CD8-positive, alpha-beta memory T cell (primary cell): Measurements from ENCODE around the gene FUT6. TPM values are rescaled to one million over a fixed set of nuclear protein-coding genes. Genes with fewer than 3 reads are reported as not detected.

Source experiments
- CTCF ChIA-PET: fragments of 350-600 bp; sonication (Branson Sonifier 250); formaldehyde crosslinking; loops from one replicate; lab custom pipeline; 2021; ENCODE audit warnings: antibody characterized with exemption; lab: Charles Lee
- POLR2A ChIA-PET: fragments of 350-600 bp; sonication (Branson Sonifier 250); formaldehyde crosslinking; loops from one replicate; lab custom pipeline; 2021; ENCODE audit warnings: antibody characterized with exemption; lab: Charles Lee
- DNase-seq, 5 donors: peaks; one replicate each; pipeline versions ENCODE4 v3.0.0 to v3.0.0-alpha.2; 2020 to 2022; ENCODE audit warnings: mixed read lengths in 1 of 5
- H3K27ac ChIP-seq: one replicate; pipeline ENCODE4 v1.7.0; 2013; ENCODE audit warnings: low read depth, mild to moderate bottlenecking, low read length, moderate library complexity
- H3K27me3 ChIP-seq: 2 replicates; pipeline ENCODE4 v1.7.0; 2013; ENCODE audit warnings: low read length, mild to moderate bottlenecking; ENCODE audit not compliant: insufficient read depth, poor library complexity, severe bottlenecking
- H3K36me3 ChIP-seq: 2 replicates; pipeline ENCODE4 v1.7.0; 2013; ENCODE audit warnings: mild to moderate bottlenecking, low read length, moderate library complexity; ENCODE audit not compliant: insufficient read depth
- H3K4me1 ChIP-seq: 2 replicates; pipeline ENCODE4 v1.7.0; 2013; ENCODE audit warnings: mild to moderate bottlenecking, low read length, moderate library complexity; ENCODE audit not compliant: insufficient read depth
- H3K4me3 ChIP-seq: 2 replicates; pipeline ENCODE4 v1.7.0; 2013; ENCODE audit warnings: mild to moderate bottlenecking, low read length
- H3K9me3 ChIP-seq: 2 replicates; pipeline ENCODE4 v1.7.0; 2013; ENCODE audit warnings: mild to moderate bottlenecking, low read length
- H3K27ac Mint-ChIP-seq, 8 donors: one replicate each; pipeline ENCODE4 v1.8.0; 2020 to 2021; ENCODE audit warnings: mixed read lengths in 8 of 8, mild to moderate bottlenecking in 6 of 8, inconsistent platforms in 3 of 8, moderate library complexity in 3 of 8
- H3K27me3 Mint-ChIP-seq, 2 donors: one replicate each; pipeline ENCODE4 v1.8.0; 2020 to 2021; ENCODE audit warnings: mixed read lengths in 2 of 2, mild to moderate bottlenecking in 1 of 2, moderate library complexity in 1 of 2
- H3K36me3 Mint-ChIP-seq, 3 donors: one replicate each; pipeline ENCODE4 v1.8.0; 2020 to 2021; ENCODE audit warnings: mixed read lengths in 3 of 3, inconsistent platforms in 1 of 3, mild to moderate bottlenecking in 1 of 3
- H3K4me1 Mint-ChIP-seq, 3 donors: one replicate each; pipeline ENCODE4 v1.8.0; 2020 to 2021; ENCODE audit warnings: mixed read lengths in 3 of 3, inconsistent platforms in 1 of 3, mild to moderate bottlenecking in 1 of 3
- H3K4me3 Mint-ChIP-seq, 7 donors: one replicate each; pipeline ENCODE4 v1.8.0; 2020 to 2021; ENCODE audit warnings: mixed read lengths in 7 of 7, mild to moderate bottlenecking in 6 of 7, moderate library complexity in 4 of 7, inconsistent platforms in 2 of 7
- H3K9me3 Mint-ChIP-seq, 5 donors: one replicate each; pipeline ENCODE4 v1.8.0; 2020 to 2022; ENCODE audit warnings: mixed read lengths in 5 of 5, mild to moderate bottlenecking in 3 of 5, moderate library complexity in 2 of 5, inconsistent platforms in 1 of 5
- polyA plus RNA-seq: library from polyadenylated mRNA; unstranded; fragments of 300-500 nt; fragmentation: Illumina TruSeq; gene quantifications from one replicate; pipeline ENCODE4 v1.2.3, GENCODE V29; 2021
- total RNA-seq, 2 experiments: library from RNA; stranded (reverse); gene quantifications; one replicate each; pipeline ENCODE4 v1.2.3, GENCODE V29; 2021

Gene FUT6
- total and polyA plus RNA-seq, 3 experiments from 2014 or later, result not detected

- ChIA-PET CTCF (interaction anchor here (1.8 kb wide), 1 partner anchor 18 kb away, joined by 6 read pairs; no protein-coding TSS in a partner anchor), POLR2A (no interaction called here)
- Histone ChIP-seq H3K4me3 (no peak overlapping the region), H3K4me1 (peaks cover 3% of the 10 kb centered on the region), H3K9me3 (no peaks in the 10 kb centered on the region), H3K36me3 (no peaks in the 10 kb centered on the region), H3K27me3 (no peaks in the 10 kb centered on the region), H3K27ac (no peak overlapping the region)
- Mint-ChIP-seq H3K4me1 (peaks cover 0 to 2% (median 0%) of the 10 kb centered on the region in 3 donors), H3K36me3 (no peaks in the 10 kb centered on the region), H3K27me3 (peaks cover 3 to 12% of the 10 kb centered on the region in 2 donors), H3K27ac (peak overlapping the region in 1 of 8 donors; percentile 4), H3K9me3 (no peaks in the 10 kb centered on the region), H3K4me3 (peak overlapping the region in 1 of 7 donors; percentile 63)
- no peak for DNase-seq
Observed at GRCh38 chr19:5821521-5822180, 17.9 kb downstream of the FUT6 start.

GRCh38 chr19:5820785-5821184 is 18.7 kb downstream of the FUT6 start:
- H3K4me1 ChIP-seq, result no peaks in the 10 kb centered on the region
- H3K9me3 ChIP-seq, result no peaks in the 10 kb centered on the region
- no peaks in the 10 kb centered on the region for H3K36me3 ChIP-seq
- Mint-ChIP-seq H3K4me3 (no peak overlapping the region), H3K9me3 (no peaks in the 10 kb centered on the region), H3K27me3 (peaks cover 3 to 15% of the 10 kb centered on the region in 2 donors), H3K36me3 (no peaks in the 10 kb centered on the region), H3K4me1 (no peaks in the 10 kb centered on the region), H3K27ac (no peak overlapping the region)
- H3K27me3 ChIP-seq, result no peaks in the 10 kb centered on the region
- POLR2A ChIA-PET, result no interaction called here
- CTCF ChIA-PET, result interaction anchor here (1.8 kb wide), 1 partner anchor 17 kb away, joined by 6 read pairs; no protein-coding TSS in a partner anchor
- no peak overlapping the region for H3K4me3 ChIP-seq
- no peak overlapping the region for H3K27ac ChIP-seq
- DNase-seq, result no peak

GRCh38 chr19:5818594-5818993 is 20.9 kb downstream of the FUT6 start:
- POLR2A ChIA-PET, result interaction anchor here (0.6 kb wide), 1 partner anchor 10 kb away, joined by 3 read pairs; no protein-coding TSS in a partner anchor
- Mint-ChIP-seq H3K9me3 (no peaks in the 10 kb centered on the region), H3K4me1 (no peaks in the 10 kb centered on the region), H3K27me3 (peaks cover 3 to 15% of the 10 kb centered on the region in 2 donors), H3K4me3 (no peak overlapping the region), H3K27ac (no peak overlapping the region), H3K36me3 (no peaks in the 10 kb centered on the region)
- Histone ChIP-seq H3K4me1 (no peaks in the 10 kb centered on the region), H3K36me3 (no peaks in the 10 kb centered on the region), H3K27me3 (no peaks in the 10 kb centered on the region), H3K27ac (no peak overlapping the region), H3K9me3 (no peaks in the 10 kb centered on the region), H3K4me3 (no peak overlapping the region)
- no peak for DNase-seq
- CTCF ChIA-PET, result interaction anchor here (1.3 kb wide), 1 partner anchor 12 kb away, joined by 3 read pairs; no protein-coding TSS in a partner anchor

GRCh38 chr19:5817218-5817617 is 22.3 kb downstream of the FUT6 start:
- Mint-ChIP-seq H3K9me3 (no peaks in the 10 kb centered on the region), H3K27me3 (peaks cover 3 to 10% of the 10 kb centered on the region in 2 donors), H3K27ac (peak overlapping the region in 1 of 8 donors; percentile 73), H3K4me3 (no peak overlapping the region), H3K36me3 (no peaks in the 10 kb centered on the region), H3K4me1 (no peaks in the 10 kb centered on the region)
- H3K27me3 ChIP-seq, result no peaks in the 10 kb centered on the region
- DNase-seq, result no peak
- H3K27ac ChIP-seq, result no peak overlapping the region
- POLR2A ChIA-PET, result no interaction called here
- no peak overlapping the region for H3K4me3 ChIP-seq
- CTCF ChIA-PET, result no interaction called here
- H3K36me3 ChIP-seq, result no peaks in the 10 kb centered on the region
- H3K9me3 ChIP-seq, result no peaks in the 10 kb centered on the region
- H3K4me1 ChIP-seq, result no peaks in the 10 kb centered on the region

- no peak for DNase-seq
- Histone ChIP-seq H3K4me3 (no peak overlapping the region), H3K27me3 (no peaks in the 10 kb centered on the region), H3K36me3 (no peaks in the 10 kb centered on the region), H3K9me3 (no peaks in the 10 kb centered on the region), H3K27ac (no peak overlapping the region), H3K4me1 (no peaks in the 10 kb centered on the region)
- H3K27ac Mint-ChIP-seq, result no peak overlapping the region
- H3K4me1 Mint-ChIP-seq, result no peaks in the 10 kb centered on the region
- H3K36me3 Mint-ChIP-seq, result no peaks in the 10 kb centered on the region
- POLR2A ChIA-PET, result no interaction called here
- H3K27me3 Mint-ChIP-seq, result peaks cover 0 to 7% of the 10 kb centered on the region in 2 donors
- no peak overlapping the region for H3K4me3 Mint-ChIP-seq
- CTCF ChIA-PET, result no interaction called here
- no peaks in the 10 kb centered on the region for H3K9me3 Mint-ChIP-seq
Observed at GRCh38 chr19:5814852-5815246, 24.7 kb downstream of the FUT6 start.

- no peaks in the 10 kb centered on the region for H3K4me1 ChIP-seq
- no peak overlapping the region for H3K4me3 ChIP-seq
- H3K36me3 ChIP-seq, result no peaks in the 10 kb centered on the region
- Mint-ChIP-seq H3K4me1 (no peaks in the 10 kb centered on the region), H3K4me3 (no peak overlapping the region), H3K27me3 (peaks cover 0 to 9% of the 10 kb centered on the region in 2 donors), H3K9me3 (no peaks in the 10 kb centered on the region), H3K36me3 (no peaks in the 10 kb centered on the region), H3K27ac (no peak overlapping the region)
- no peaks in the 10 kb centered on the region for H3K9me3 ChIP-seq
- ChIA-PET CTCF (no interaction called here), POLR2A (no interaction called here)
- no peak for DNase-seq
- no peak overlapping the region for H3K27ac ChIP-seq
- no peaks in the 10 kb centered on the region for H3K27me3 ChIP-seq
Observed at GRCh38 chr19:5814123-5814851, 25.2 kb downstream of the FUT6 start.

GRCh38 chr19:5811117-5811516 is 28.4 kb downstream of the FUT6 start:
- H3K27me3 Mint-ChIP-seq, result peaks cover 0 to 4% of the 10 kb centered on the region in 2 donors
- no peaks in the 10 kb centered on the region for H3K9me3 Mint-ChIP-seq
- Histone ChIP-seq H3K27ac (no peak overlapping the region), H3K4me3 (no peak overlapping the region), H3K4me1 (no peaks in the 10 kb centered on the region), H3K27me3 (no peaks in the 10 kb centered on the region), H3K36me3 (no peaks in the 10 kb centered on the region), H3K9me3 (no peaks in the 10 kb centered on the region)
- H3K27ac Mint-ChIP-seq, result no peak overlapping the region
- no peaks in the 10 kb centered on the region for H3K36me3 Mint-ChIP-seq
- ChIA-PET CTCF (no interaction called here), POLR2A (no interaction called here)
- no peak for DNase-seq
- no peak overlapping the region for H3K4me3 Mint-ChIP-seq
- no peaks in the 10 kb centered on the region for H3K4me1 Mint-ChIP-seq

GRCh38 chr19:5809469-5809868 is 30.0 kb downstream of the FUT6 start:
- Histone ChIP-seq H3K9me3 (no peaks in the 10 kb centered on the region), H3K27me3 (no peaks in the 10 kb centered on the region), H3K36me3 (no peaks in the 10 kb centered on the region), H3K4me1 (peaks cover 2% of the 10 kb centered on the region), H3K27ac (no peak overlapping the region), H3K4me3 (no peak overlapping the region)
- DNase-seq, result no peak
- Mint-ChIP-seq H3K27ac (no peak overlapping the region), H3K4me1 (peaks cover 0 to 5% (median under 1%) of the 10 kb centered on the region in 3 donors), H3K27me3 (peaks cover 0 to 4% of the 10 kb centered on the region in 2 donors), H3K4me3 (no peak overlapping the region), H3K36me3 (no peaks in the 10 kb centered on the region), H3K9me3 (no peaks in the 10 kb centered on the region)
- ChIA-PET POLR2A (no interaction called here), CTCF (interaction anchor here (1.7 kb wide), 2 partner anchors 16 to 212 kb away, joined by 3 to 4 read pairs; no protein-coding TSS in a partner anchor)
